MCF 10A (cell line): ENCODE data around the gene ZC3H10. TPM values are rescaled to one million over a fixed set of nuclear protein-coding genes. Genes with fewer than 3 reads are reported as not detected.

Experiments
- BruUV-seq: library from RNA; stranded (reverse); fragments of 400-500 nt; replicated peaks from 2 replicates; lab custom pipeline; 2021; lab: Mats Ljungman, UMichigan
- CTCF ChIA-PET: fragments of 300-600 bp; sonication (Branson Sonifier 250); formaldehyde crosslinking; extraction: SDS; loops from one replicate; lab custom pipeline; 2021; ENCODE audit warnings: antibody characterized with exemption, inconsistent platforms; lab: Yijun Ruan, JAX
- POLR2A ChIA-PET: fragments of 300-600, 350-650 bp; sonication (Branson Sonifier 250); formaldehyde crosslinking; extraction: SDS; loops from one replicate; lab custom pipeline; 2020; ENCODE audit warnings: antibody characterized with exemption, inconsistent platforms; lab: Yijun Ruan, JAX
- DNase-seq: peaks from one replicate; pipeline ENCODE4 v3.0.0-alpha.2; 2018; ENCODE audit not compliant: unreplicated experiment
- H3K27ac Mint-ChIP-seq: one replicate; pipeline ENCODE4 v1.8.0; 2022; ENCODE audit warnings: mild to moderate bottlenecking, low read depth, mixed read lengths; ENCODE audit not compliant: unreplicated experiment
- H3K27me3 Mint-ChIP-seq: one replicate; pipeline ENCODE4 v1.8.0; 2022; ENCODE audit warnings: mixed read lengths; ENCODE audit not compliant: insufficient read depth, unreplicated experiment
- H3K36me3 Mint-ChIP-seq: one replicate; pipeline ENCODE4 v1.8.0; 2022; ENCODE audit warnings: mild to moderate bottlenecking, moderate library complexity, mixed read lengths; ENCODE audit not compliant: insufficient read depth, unreplicated experiment
- H3K4me1 Mint-ChIP-seq: one replicate; pipeline ENCODE4 v1.8.0; 2022; ENCODE audit warnings: mixed read lengths; ENCODE audit not compliant: insufficient read depth, unreplicated experiment
- H3K4me3 Mint-ChIP-seq: one replicate; pipeline ENCODE4 v1.8.0; 2022; ENCODE audit warnings: mild to moderate bottlenecking, moderate library complexity, mixed read lengths; ENCODE audit not compliant: unreplicated experiment
- H3K9me3 Mint-ChIP-seq: one replicate; pipeline ENCODE4 v1.8.0; 2022; ENCODE audit warnings: mixed read lengths; ENCODE audit not compliant: unreplicated experiment
- intact Hi-C: fragments of 100-400 bp; cut with micrococcal nuclease; formaldehyde crosslinking; loops from 2 replicates; pipeline ENCODE4 v1.14.1; 2022
- total RNA-seq: library from RNA; stranded (reverse); gene quantifications from 2 replicates; pipeline ENCODE4 v1.2.3, GENCODE V29; 2022
- TF ChIP-seq, protein P1 (sequence below): fragments of 200-600 bp; IDR thresholded peaks from one replicate; pipeline ENCODE4 v1.8.0; 2022; ENCODE audit warnings: antibody characterized with exemption, mild to moderate bottlenecking; ENCODE audit not compliant: unreplicated experiment

Gene ZC3H10
- total RNA-seq, 1 experiment from 2014 or later = 2.8 TPM

DNA sequence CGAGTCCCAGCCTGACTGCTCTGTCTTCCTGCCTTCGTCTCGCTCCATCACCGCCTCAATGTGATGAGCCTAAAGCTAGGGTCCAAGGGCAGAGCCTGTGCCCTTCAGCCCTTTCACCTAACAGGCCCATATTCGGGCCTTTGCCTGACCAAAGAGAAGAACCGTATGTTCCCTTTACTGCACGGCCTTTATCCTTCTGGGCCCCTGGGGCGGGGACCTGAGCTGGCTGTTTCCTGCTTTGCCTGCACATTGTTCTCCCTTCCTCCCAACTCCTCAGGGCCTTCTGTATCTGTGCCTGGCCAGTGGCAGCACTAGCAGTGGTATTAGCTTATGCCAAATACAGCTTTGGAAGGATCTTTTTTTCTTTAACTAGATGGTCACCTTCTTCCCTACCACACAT lies 25.8 kb downstream of the ZC3H10 start:
- peaks cover 19% of the 10 kb centered on the region for H3K4me1 Mint-ChIP-seq
- H3K27me3 Mint-ChIP-seq = no peaks in the 10 kb centered on the region
- ChIA-PET CTCF (interaction anchor here (0.6 to 1.1 kb wide), 5 partner anchors 14 to 981 kb away, joined by 3 to 4 read pairs (median 3); partner anchors contain the start of gene ESYT1), POLR2A (interaction anchor here (1.4 to 2.4 kb wide), 3 partner anchors 8 to 18 kb away, joined by 5 to 10 read pairs (median 7); partner anchors contain the start of genes MYL6 and MYL6B)
- TF ChIP-seq, protein P1, sequence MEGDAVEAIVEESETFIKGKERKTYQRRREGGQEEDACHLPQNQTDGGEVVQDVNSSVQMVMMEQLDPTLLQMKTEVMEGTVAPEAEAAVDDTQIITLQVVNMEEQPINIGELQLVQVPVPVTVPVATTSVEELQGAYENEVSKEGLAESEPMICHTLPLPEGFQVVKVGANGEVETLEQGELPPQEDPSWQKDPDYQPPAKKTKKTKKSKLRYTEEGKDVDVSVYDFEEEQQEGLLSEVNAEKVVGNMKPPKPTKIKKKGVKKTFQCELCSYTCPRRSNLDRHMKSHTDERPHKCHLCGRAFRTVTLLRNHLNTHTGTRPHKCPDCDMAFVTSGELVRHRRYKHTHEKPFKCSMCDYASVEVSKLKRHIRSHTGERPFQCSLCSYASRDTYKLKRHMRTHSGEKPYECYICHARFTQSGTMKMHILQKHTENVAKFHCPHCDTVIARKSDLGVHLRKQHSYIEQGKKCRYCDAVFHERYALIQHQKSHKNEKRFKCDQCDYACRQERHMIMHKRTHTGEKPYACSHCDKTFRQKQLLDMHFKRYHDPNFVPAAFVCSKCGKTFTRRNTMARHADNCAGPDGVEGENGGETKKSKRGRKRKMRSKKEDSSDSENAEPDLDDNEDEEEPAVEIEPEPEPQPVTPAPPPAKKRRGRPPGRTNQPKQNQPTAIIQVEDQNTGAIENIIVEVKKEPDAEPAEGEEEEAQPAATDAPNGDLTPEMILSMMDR = no peak
- no peak for DNase-seq
- peaks cover 56% of the 10 kb centered on the region for H3K36me3 Mint-ChIP-seq
- no peak overlapping the region for H3K27ac Mint-ChIP-seq
- no peak overlapping the region for H3K4me3 Mint-ChIP-seq
- no TSS peak for BruUV-seq
- no peaks in the 10 kb centered on the region for H3K9me3 Mint-ChIP-seq
- intact Hi-C loops = no loop called here

DNA sequence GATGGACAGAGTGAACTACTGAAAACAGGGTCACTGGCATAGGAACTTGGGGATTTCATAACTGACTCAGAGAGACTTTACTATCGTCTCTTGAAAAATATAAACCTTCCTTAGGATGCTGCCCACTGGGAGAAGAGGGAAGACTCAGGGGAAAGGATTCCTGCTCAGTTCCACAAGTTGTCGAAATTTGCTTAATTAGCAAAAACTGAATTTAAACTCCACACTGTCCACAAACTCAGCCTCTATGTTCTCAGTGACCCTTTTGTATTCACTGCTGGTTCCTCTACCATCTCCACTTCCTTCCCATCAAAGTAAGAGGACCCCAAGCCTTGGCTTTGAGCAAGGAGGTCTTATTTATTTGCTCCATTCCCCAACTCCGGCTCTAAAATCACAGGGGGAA lies 27.2 kb downstream of the ZC3H10 start:
- BruUV-seq = no TSS peak
- H3K27ac Mint-ChIP-seq = no peak overlapping the region
- CTCF ChIA-PET = interaction anchor here (0.6 kb wide), 1 partner anchor 83 kb away, joined by 3 read pairs; no protein-coding TSS in a partner anchor
- H3K4me3 Mint-ChIP-seq = no peak overlapping the region
- intact Hi-C loops = no loop called here
- peaks cover 48% of the 10 kb centered on the region for H3K36me3 Mint-ChIP-seq
- TF ChIP-seq, protein P1 = no peak
- H3K4me1 Mint-ChIP-seq = peaks cover 19% of the 10 kb centered on the region
- POLR2A ChIA-PET = interaction anchor here (0.5 to 2.0 kb wide), 4 partner anchors 14 to 504 kb away, joined by 3 to 10 read pairs (median 3); partner anchors contain the start of gene MYL6
- no peak for DNase-seq
- no peaks in the 10 kb centered on the region for H3K9me3 Mint-ChIP-seq
- H3K27me3 Mint-ChIP-seq = no peaks in the 10 kb centered on the region

DNA sequence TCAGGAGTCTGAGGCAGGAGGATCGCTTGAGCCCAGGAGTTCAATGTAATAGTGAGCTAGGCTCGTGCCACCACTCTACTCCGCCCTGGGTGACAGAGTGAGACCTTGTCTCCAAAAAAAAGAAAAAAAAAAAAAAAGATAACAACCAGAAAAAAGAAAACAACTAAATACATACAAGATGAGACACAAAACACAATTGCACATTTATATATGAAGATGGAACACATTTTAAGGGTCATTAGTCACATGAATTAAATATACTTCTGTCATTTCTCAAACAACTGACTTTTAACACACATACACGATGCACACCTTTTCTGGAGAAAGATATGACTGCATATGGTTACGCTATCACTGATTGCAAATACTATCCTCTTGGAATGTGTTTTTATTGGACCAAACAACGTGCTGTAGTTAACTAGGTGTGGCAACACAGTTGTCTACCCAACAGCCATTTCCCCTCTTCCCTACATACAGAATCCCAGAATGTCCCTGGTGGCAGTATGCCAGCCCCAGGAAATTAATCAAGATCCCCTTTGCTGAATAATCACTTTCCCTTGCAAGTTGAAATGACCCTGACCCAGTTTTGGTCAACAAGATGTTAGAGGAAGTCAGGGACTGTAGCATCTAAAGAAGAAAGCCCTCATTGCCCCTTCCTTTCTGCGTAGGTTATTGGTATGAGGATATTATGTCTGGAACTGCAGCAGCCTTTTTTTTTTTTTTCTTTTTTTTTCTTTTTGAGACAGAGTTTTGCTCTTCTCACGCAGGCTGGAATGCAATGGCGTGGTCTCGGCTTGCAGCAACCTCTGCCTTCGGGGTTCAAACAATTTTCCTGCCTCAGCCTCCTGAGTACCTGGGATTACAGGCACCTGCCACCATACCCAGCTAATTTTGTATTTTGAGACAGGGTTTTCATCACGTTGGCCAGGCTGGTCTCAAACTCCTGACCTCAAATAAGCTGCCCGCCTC lies 28.7 kb downstream of the ZC3H10 start:
- peak; percentile 36 for DNase-seq
- Mint-ChIP-seq H3K36me3 (peaks cover 33% of the 10 kb centered on the region), H3K9me3 (no peaks in the 10 kb centered on the region), H3K27me3 (no peaks in the 10 kb centered on the region), H3K4me3 (no peak overlapping the region), H3K27ac (no peak overlapping the region), H3K4me1 (peaks cover 24% of the 10 kb centered on the region)
- TF ChIP-seq, protein P1 = no peak
- ChIA-PET CTCF (interaction anchor here (3.3 kb wide), 1 partner anchor 28 kb away, joined by 19 read pairs; the partner anchor contains the start of gene ZC3H10), POLR2A (interaction anchor here (1.9 kb wide), 1 partner anchor 12 kb away, joined by 6 read pairs; the partner anchor contains the start of gene MYL6)
- intact Hi-C loops = no loop called here
- TSS peak; percentile 10 for BruUV-seq
